NCI-H2107 treated with DMSO at 0.1 percent for 48 hours (cell line): ENCODE measurements around the gene MEOX1.
A peak's percentile ranks its signal among the peaks of the same experiment; 100 is the strongest.

Experiments used
- DNase-seq: peaks from one replicate; lab custom pipeline; 2025; ENCODE audit not compliant: unreplicated experiment; lab: John Stamatoyannopoulos, UW

The MEOX1 gene

GRCh38 chr17:43680461-43680860, 18.7 kb upstream of the MEOX1 start:
- DNase-seq, result no peak

- DNase-seq, result no peak
These were observed 18.2 kb upstream of the MEOX1 start for GRCh38 chr17:43679911-43680310.

- DNase-seq, result no peak
These were observed 17.7 kb upstream of the MEOX1 start for GRCh38 chr17:43679401-43679800.

GRCh38 chr17:43676471-43676870, 14.7 kb upstream of the MEOX1 start:
- DNase-seq, result no peak

- no peak for DNase-seq
These were observed 12.7 kb upstream of the MEOX1 start for GRCh38 chr17:43674394-43674793.

DNA sequence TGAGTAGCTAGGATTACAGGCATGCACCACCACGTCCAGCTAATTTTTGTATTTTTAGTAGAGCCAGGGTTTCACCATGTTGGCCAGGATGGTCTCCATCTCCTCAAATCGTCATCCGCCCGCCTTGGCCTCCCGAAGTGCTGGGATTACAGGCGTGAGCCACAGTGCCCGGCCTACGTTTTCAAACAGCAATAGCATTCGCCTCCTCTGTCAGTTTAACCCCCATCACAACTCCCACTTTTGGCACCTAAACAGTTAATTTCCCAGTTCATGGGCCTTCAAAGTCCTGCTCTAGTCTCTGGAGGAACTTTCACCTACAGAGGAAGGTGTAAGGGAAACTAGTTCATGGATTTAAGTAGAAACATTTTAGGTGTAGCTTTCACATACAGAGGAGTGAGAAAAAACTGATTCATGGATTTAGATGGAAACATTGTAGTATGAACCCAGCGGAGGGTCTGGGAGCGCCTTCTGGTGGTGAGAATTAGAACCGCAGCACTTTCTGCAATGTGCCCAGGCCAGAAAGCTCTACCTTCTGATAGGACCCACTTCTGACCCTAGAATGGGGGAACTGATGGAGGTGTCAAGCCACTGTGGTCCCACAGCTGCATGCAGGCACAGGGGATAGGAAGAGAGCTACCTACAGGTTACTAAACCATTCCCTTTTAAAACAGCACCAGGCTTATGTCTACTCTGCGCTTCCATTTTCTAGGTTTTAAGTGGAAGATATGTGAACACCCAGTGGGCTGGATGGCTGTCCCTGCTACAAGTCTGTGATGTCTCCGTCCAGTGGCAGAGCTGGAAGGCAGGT, 12.0 kb upstream of the MEOX1 start:
- DNase-seq, result peak; percentile 69

GRCh38 chr17:43671755-43672519, 10.2 kb upstream of the MEOX1 start:
- DNase-seq, result no peak

GRCh38 chr17:43671031-43671692, 9.4 kb upstream of the MEOX1 start:
- DNase-seq, result peak; percentile 7

- no peak for DNase-seq
These were observed 8.9 kb upstream of the MEOX1 start for GRCh38 chr17:43670645-43671030.

DNA sequence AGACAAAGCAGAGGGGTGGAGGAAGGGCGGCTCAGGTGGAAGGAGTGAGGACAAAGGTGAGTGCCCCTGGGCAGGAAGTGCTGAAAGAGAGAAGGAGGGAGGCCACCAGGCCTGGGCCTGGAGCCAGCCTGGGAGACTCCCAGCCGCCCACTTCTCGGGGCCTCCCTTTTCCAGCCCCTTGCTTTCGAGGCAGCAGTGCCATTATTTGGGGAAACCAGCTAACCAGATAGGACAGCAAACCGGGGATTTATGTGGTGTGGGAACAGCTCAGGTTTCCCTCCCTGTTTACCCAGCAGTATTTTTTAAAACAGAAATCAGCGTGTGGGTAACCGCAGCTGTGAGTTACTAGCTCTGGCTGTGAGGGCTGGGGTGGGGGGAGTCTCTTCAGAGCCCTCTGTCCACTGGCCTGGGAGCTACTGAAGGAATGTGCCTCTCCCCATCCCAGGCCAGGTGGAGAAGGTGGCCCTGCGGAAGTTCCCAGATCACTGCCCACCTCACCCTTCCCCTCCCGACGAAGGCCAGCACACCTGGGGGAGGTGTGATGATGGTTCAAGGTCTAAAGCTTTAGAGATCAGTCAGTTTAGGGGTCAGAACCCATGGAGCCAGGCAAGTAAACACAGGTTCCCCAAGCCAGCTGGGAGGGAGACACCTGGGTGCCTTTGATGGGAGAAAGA, 8.4 kb upstream of the MEOX1 start:
- peak; percentile 23 for DNase-seq

- DNase-seq, result no peak
These were observed 6.2 kb upstream of the MEOX1 start for GRCh38 chr17:43667947-43668348.

DNA sequence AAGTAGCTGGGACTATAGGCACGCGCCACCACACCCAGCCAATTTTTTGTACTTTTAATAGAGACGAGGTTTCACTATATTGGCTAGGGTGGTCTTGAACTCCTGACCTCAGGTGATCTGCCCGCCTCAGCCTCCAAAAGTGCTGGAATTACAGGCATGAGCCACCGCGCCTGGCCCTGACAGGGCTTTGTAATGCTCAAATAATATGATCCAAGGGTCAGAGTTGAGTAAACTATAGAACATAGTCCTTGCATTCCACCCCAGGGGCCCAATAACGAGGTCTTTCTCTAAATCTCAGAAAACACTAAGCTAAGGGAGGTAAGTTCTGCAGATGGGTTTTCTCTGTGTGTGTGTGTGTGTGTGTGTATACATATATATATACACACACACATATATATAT, 5.8 kb upstream of the MEOX1 start:
- DNase-seq, result no peak

GRCh38 chr17:43665937-43666236, 4.2 kb upstream of the MEOX1 start:
- no peak for DNase-seq

GRCh38 chr17:43665084-43665936, 3.6 kb upstream of the MEOX1 start:
- DNase-seq, result no peak

GRCh38 chr17:43664096-43664495, 2.4 kb upstream of the MEOX1 start:
- DNase-seq, result no peak

GRCh38 chr17:43663383-43663782, 1.7 kb upstream of the MEOX1 start:
- no peak for DNase-seq

DNA sequence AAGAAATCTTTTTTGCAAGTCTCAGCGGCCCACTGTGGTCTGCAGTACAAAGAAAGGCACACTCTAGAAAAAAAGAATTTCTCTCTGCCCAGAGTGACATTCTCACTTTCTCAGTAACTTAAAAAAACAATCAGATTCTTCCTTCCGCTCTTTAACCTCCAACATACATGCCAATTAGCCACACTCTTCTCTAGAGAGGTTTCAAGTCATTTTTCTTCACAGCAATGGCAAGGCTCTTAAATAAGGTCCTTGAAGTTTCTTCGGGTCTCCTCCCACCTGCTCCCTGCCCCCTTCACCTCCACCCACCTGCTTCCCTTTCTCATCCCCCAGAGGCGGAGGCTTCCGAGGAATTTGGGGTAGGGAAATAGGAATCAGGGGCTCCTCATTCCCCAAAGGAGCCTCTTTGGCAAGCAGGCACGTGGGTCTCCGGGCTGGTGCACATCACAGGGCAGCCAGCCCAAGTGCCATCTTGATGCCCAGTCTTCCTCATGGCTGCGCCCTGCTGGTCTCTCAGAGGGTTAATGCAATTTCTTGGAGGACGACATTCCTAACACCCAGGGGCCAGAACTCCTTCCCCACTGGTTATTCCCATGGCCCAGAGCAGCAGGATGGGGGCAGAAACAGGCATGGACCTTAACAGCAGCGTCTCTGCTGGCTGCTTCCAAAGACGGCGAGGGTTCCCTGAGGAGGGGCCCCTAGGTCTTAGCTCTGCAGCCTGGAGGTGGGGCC, 855 bp upstream of the MEOX1 start:
- no peak for DNase-seq

- no peak for DNase-seq
These were observed 767 bp downstream of the MEOX1 start for GRCh38 chr17:43660816-43661493.

- DNase-seq, result no peak
These were observed 1.7 kb downstream of the MEOX1 start for GRCh38 chr17:43659823-43660617.
